ENCODE data around the gene FHIP1B. TPM values are rescaled to one million over a fixed set of nuclear protein-coding genes. Genes with fewer than 3 reads are reported as not detected.

Gene FHIP1B
- total RNA-seq, 4 donors from 2014 or later = 47.0 to 97.9 (median 60.2) TPM

GRCh38 chr11:6204706-6205105, 29.7 kb downstream of the FHIP1B start:
- intact Hi-C loops (cut with DNase I; ENCODE audit: low total_unique reads) = no loop called here
- 86 to 94% methylated on average over 1 of the region's 1 CpG for WGBS, 2 donors
- no peak for DNase-seq (ENCODE audit: low spot score in 2 of 2)
- H3K4me3 ChIP-seq (ENCODE audit: low read depth, poor library complexity, severe bottlenecking) = no peak overlapping the region
- no peak for TF ChIP-seq POLR2A (IDR thresholded peaks at IDR 0.05)
- TF ChIP-seq CTCF (IDR thresholded peaks at IDR 0.05) = no peak

DNA sequence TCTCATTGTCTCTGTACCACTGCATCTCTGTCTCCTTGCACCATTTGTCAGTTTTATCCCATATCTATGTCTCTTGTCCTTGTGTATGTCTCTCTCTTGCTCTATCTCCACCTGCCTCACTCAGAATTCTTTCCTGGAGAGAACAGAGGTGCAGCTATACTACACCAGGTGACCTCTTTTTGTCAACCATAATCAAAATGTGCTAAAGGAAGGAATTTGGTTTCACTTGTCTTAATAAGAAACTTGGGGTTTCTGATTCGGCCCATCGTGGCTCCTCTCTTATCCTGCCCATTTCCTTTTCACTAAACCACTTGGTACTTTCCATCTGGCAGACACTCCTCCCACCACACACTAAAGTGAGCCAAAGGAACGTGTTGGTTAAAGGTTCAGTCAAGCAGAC, 31.1 kb downstream of the FHIP1B start:
- H3K4me3 ChIP-seq (ENCODE audit: low read depth, poor library complexity, severe bottlenecking) = no peak overlapping the region
- intact Hi-C loops (cut with DNase I; ENCODE audit: low total_unique reads) = no loop called here
- DNase-seq (ENCODE audit: low spot score in 2 of 2) = no peak
- 38 to 48% methylated on average over 3 of the region's 3 CpGs for WGBS, 2 donors
- TF ChIP-seq CTCF (IDR thresholded peaks at IDR 0.05) = no peak
- TF ChIP-seq POLR2A (IDR thresholded peaks at IDR 0.05) = no peak

GRCh38 chr11:6202041-6202440, 32.4 kb downstream of the FHIP1B start:
- WGBS, 2 donors = 95 to 100% methylated on average over 1 of the region's 1 CpG
- H3K4me3 ChIP-seq (ENCODE audit: low read depth, poor library complexity, severe bottlenecking) = no peak overlapping the region
- DNase-seq (ENCODE audit: low spot score in 2 of 2) = no peak
- TF ChIP-seq CTCF (IDR thresholded peaks at IDR 0.05) (no peak), POLR2A (IDR thresholded peaks at IDR 0.05) (no peak)
- intact Hi-C loops (cut with DNase I; ENCODE audit: low total_unique reads) = no loop called here

GRCh38 chr11:6201481-6201880, 33.0 kb downstream of the FHIP1B start:
- TF ChIP-seq CTCF (IDR thresholded peaks at IDR 0.05) (no peak), POLR2A (IDR thresholded peaks at IDR 0.05) (no peak)
- WGBS, 2 donors = 54 to 71% methylated on average over 2 of the region's 2 CpGs

DNA sequence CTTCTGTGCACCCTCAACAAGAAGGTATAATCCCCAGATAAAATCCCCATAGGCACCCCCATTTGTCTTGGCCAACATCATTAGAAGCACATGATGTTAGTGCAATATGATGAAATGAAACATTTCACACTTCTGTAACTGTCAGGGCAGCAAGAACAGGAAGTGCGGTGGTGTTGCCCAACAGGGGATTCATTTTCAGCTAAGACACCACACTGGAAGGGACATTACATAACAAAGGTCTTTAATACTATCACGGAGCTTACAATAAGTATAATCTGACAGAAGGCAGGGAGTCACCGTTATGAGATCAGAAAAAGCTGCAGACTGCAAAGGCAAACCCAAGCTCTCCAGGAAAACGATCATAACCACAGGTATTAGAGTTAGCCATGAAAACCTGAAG, 33.5 kb downstream of the FHIP1B start:
- H3K4me3 ChIP-seq (ENCODE audit: low read depth, poor library complexity, severe bottlenecking) = no peak overlapping the region
- no peak for TF ChIP-seq CTCF (IDR thresholded peaks at IDR 0.05)
- TF ChIP-seq POLR2A (IDR thresholded peaks at IDR 0.05) = no peak
- peak in 1 of 2 donors; percentile 48 for DNase-seq (ENCODE audit: low spot score in 2 of 2)
- WGBS, 2 donors = 72 to 78% methylated on average over 4 of the region's 4 CpGs
- intact Hi-C loops (cut with DNase I; ENCODE audit: low total_unique reads) = no loop called here

More at GRCh38 chr11:6201481-6201880, 33.0 kb downstream of the FHIP1B start:
- no peak overlapping the region for H3K4me3 ChIP-seq (ENCODE audit: low read depth, poor library complexity, severe bottlenecking)
- intact Hi-C loops (cut with DNase I; ENCODE audit: low total_unique reads) = no loop called here
- DNase-seq (ENCODE audit: low spot score in 2 of 2) = no peak

DNA sequence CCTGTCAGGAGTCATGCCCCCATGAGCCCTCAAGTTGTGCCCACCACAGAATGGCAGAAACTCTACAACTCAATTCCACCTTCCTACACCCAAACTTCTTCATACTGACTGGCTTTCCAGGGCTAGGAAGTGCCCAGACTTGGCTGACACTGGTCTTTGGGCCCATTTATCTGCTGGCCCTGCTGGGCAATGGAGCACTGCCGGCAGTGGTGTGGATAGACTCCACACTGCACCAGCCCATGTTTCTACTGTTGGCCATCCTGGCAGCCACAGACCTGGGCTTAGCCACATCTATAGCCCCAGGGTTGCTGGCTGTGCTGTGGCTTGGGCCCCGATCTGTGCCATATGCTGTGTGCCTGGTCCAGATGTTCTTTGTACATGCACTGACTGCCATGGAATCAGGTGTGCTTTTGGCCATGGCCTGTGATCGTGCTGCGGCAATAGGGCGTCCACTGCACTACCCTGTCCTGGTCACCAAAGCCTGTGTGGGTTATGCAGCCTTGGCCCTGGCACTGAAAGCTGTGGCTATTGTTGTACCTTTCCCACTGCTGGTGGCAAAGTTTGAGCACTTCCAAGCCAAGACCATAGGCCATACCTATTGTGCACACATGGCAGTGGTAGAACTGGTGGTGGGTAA, 35.1 kb downstream of the FHIP1B start, which contains the start of gene OR52W1:
Gene OR52W1, plus strand, starts transcription at position 51 of the 637 bp plus-strand sequence. Its CDS starts 0 bp downstream, at position 51.
- TF ChIP-seq POLR2A (IDR thresholded peaks at IDR 0.05) = no peak
- no peak for TF ChIP-seq CTCF (IDR thresholded peaks at IDR 0.05)
- intact Hi-C loops (cut with DNase I; ENCODE audit: low total_unique reads) = no loop called here
- WGBS, 2 donors = 90 to 96% methylated on average over 3 to 5 of the region's 5 CpGs

More for the DNA sequence above, 35.1 kb downstream of the FHIP1B start, which contains the start of gene OR52W1:
- no peak for DNase-seq (ENCODE audit: low spot score in 2 of 2)
- no peak within 1 kb of the TSS for H3K4me3 ChIP-seq (ENCODE audit: low read depth, poor library complexity, severe bottlenecking)
